Stomach (tissue), 9 donors: Measurements from ENCODE around the gene LIPG. TPM values are rescaled to one million over a fixed set of nuclear protein-coding genes. Genes with fewer than 3 reads are reported as not detected.

ENCODE experiments used
- DNase-seq, 2 donors: peaks; one replicate each; pipeline versions ENCODE4 v3.0.0 to v3.0.0-alpha.2; 2013 to 2019
- H3K27ac ChIP-seq, 5 donors: fragments of 200-600 bp in 4 of 5; sonication (generic) in 4 of 5; one replicate each; pipeline ENCODE4 v1.5.1; 2013 to 2019; ENCODE audit warnings: mild to moderate bottlenecking in 1 of 5, moderate library complexity in 1 of 5
- H3K27me3 ChIP-seq, 3 donors: fragments of 200-600 bp; sonication (generic); one replicate each; pipeline ENCODE4 v1.5.1; 2017 to 2019; ENCODE audit warnings: mixed run types in 1 of 3
- H3K36me3 ChIP-seq, 4 donors: fragments of 200-600 bp; sonication (generic); 1 replicate in 3 of 4; 2 replicates in 1 of 4; pipeline ENCODE4 v1.5.1; 2016 to 2019
- H3K4me1 ChIP-seq, 4 donors: fragments of 200-600 bp; sonication (generic); one replicate each; pipeline ENCODE4 v1.5.1; 2016 to 2019
- H3K4me3 ChIP-seq, 4 donors: fragments of 200-600 bp; sonication (generic) in 3 of 4; one replicate each; pipeline ENCODE4 v1.5.1; 2016 to 2019; ENCODE audit warnings: mild to moderate bottlenecking in 1 of 4
- H3K9me3 ChIP-seq, 4 donors: fragments of 200-600 bp; sonication (generic); one replicate each; pipeline ENCODE4 v1.5.1; 2016 to 2019
- CTCF ChIP-seq, 7 experiments: fragments of 450-650 bp in 4 of 7; fragments of 200-600 bp in 3 of 7; sonication (generic) in 3 of 7; IDR thresholded peaks; one replicate each; pipeline ENCODE4 v1.5.1; 2016 to 2019; ENCODE audit warnings: antibody characterized with exemption in 7 of 7, control low read depth in 2 of 7, mild to moderate bottlenecking in 1 of 7
- EP300 ChIP-seq: sonication (generic); formaldehyde crosslinking; IDR thresholded peaks from one replicate; pipeline ENCODE4 v1.6.1; 2017; ENCODE audit warnings: antibody characterized with exemption
- POLR2A ChIP-seq, 4 donors: fragments of 450-650 bp; IDR thresholded peaks; one replicate each; pipeline ENCODE4 v1.6.1; 2016; ENCODE audit warnings: antibody characterized with exemption in 4 of 4, control low read depth in 2 of 4, mild to moderate bottlenecking in 1 of 4, moderate library complexity in 1 of 4
- POLR2AphosphoS5 ChIP-seq, 3 donors: sonication (generic); formaldehyde crosslinking; IDR thresholded peaks; one replicate each; pipeline ENCODE4 v1.6.1; 2016; ENCODE audit warnings: antibody characterized with exemption in 3 of 3
- WGBS, 5 donors: extraction: QIAGEN DNeasy Blood & Tissue Kit in 3 of 5; methylation state at CpG; one replicate each; pipeline versions ENCODE4 v1.1.5 to v1.1.7; 2013 to 2018; 5-methylcytosine and 5-hydroxymethylcytosine counted together
- intact Hi-C: fragments of 100-400 bp; cut with DNase I; formaldehyde crosslinking; loops from one replicate; pipeline ENCODE4 v1.15.1; 2023; ENCODE audit warnings: low total_unique reads
- polyA plus RNA-seq, 3 donors: library from polyadenylated mRNA; stranded (reverse); fragments of 200-250 nt; gene quantifications; one replicate each; pipeline ENCODE4 v1.2.3, GENCODE V29; 2013
- total RNA-seq, 5 donors: library from RNA; depleted of rRNA; stranded (reverse); fragments of >200 nt; gene quantifications; one replicate each; pipeline versions ENCODE4 v1.1.0 to v1.2.3, GENCODE V29; 2014 to 2016
- donor health status: healthy with polysubstance abuse.
- donor health status: Bipolar disorder and iron deficiency.
- donor health status: healthy.

The LIPG gene
- total and polyA plus RNA-seq, 8 donors: 0.76 to 6.2 (median 3.2) TPM

GRCh38 chr18:49630246-49630699 is 68.4 kb downstream of the LIPG start:
- TF ChIP-seq EP300 (no peak), POLR2A (IDR thresholded peaks at IDR 0.05) (no peak), POLR2AphosphoS5 (IDR thresholded peaks at IDR 0.05) (no peak), CTCF (IDR thresholded peaks at IDR 0.05) (no peak)
- peak in 1 of 2 donors; percentile 11 for DNase-seq
- Histone ChIP-seq H3K27me3 (no peaks in the 10 kb centered on the region), H3K36me3 (no peaks in the 10 kb centered on the region), H3K9me3 (no peaks in the 10 kb centered on the region), H3K4me1 (peaks cover 7 to 11% (median 8%) of the 10 kb centered on the region in 4 donors), H3K27ac (no peak overlapping the region), H3K4me3 (no peak overlapping the region)
- intact Hi-C loops: no loop called here

- Histone ChIP-seq H3K36me3 (no peaks in the 10 kb centered on the region), H3K4me1 (peaks cover 7 to 11% (median 8%) of the 10 kb centered on the region in 4 donors), H3K27me3 (no peaks in the 10 kb centered on the region), H3K9me3 (no peaks in the 10 kb centered on the region), H3K4me3 (no peak overlapping the region), H3K27ac (no peak overlapping the region)
- peak in 1 of 2 donors; percentile 14 for DNase-seq
- WGBS, 5 donors: 80 to 90% (median 85%) methylated on average over 12 of the region's 12 CpGs
- intact Hi-C loops: no loop called here
- no peak for TF ChIP-seq POLR2A (IDR thresholded peaks at IDR 0.05)
- TF ChIP-seq CTCF (IDR thresholded peaks at IDR 0.05): no peak
- TF ChIP-seq POLR2AphosphoS5 (IDR thresholded peaks at IDR 0.05): no peak
- TF ChIP-seq EP300: no peak
Observed at GRCh38 chr18:49631146-49631866, 69.4 kb downstream of the LIPG start.

GRCh38 chr18:49632588-49632987 is 70.7 kb downstream of the LIPG start:
- no peaks in the 10 kb centered on the region for H3K9me3 ChIP-seq
- 58 to 67% (median 63%) methylated on average over 10 of the region's 10 CpGs for WGBS, 5 donors
- TF ChIP-seq POLR2AphosphoS5 (IDR thresholded peaks at IDR 0.05) (no peak), CTCF (IDR thresholded peaks at IDR 0.05) (no peak), POLR2A (IDR thresholded peaks at IDR 0.05) (no peak), EP300 (no peak)
- H3K27ac ChIP-seq: no peak overlapping the region
- no peak overlapping the region for H3K4me3 ChIP-seq
- intact Hi-C loops: no loop called here
- DNase-seq: no peak
- no peaks in the 10 kb centered on the region for H3K27me3 ChIP-seq
- no peaks in the 10 kb centered on the region for H3K36me3 ChIP-seq
- H3K4me1 ChIP-seq: peaks cover 7 to 11% (median 8%) of the 10 kb centered on the region in 4 donors

- no peaks in the 10 kb centered on the region for H3K9me3 ChIP-seq
- DNase-seq: no peak
- intact Hi-C loops: no loop called here
- 48 to 68% (median 61%) methylated on average over 4 of the region's 4 CpGs for WGBS, 5 donors
- H3K27ac ChIP-seq: no peak overlapping the region
- H3K4me1 ChIP-seq: no peaks in the 10 kb centered on the region
- H3K4me3 ChIP-seq: no peak overlapping the region
- H3K36me3 ChIP-seq: no peaks in the 10 kb centered on the region
- TF ChIP-seq CTCF (IDR thresholded peaks at IDR 0.05): no peak
- TF ChIP-seq EP300: no peak
- TF ChIP-seq POLR2A (IDR thresholded peaks at IDR 0.05): no peak
- TF ChIP-seq POLR2AphosphoS5 (IDR thresholded peaks at IDR 0.05): no peak
- H3K27me3 ChIP-seq: no peaks in the 10 kb centered on the region
Observed at GRCh38 chr18:49638209-49638785, 76.4 kb downstream of the LIPG start.
